GM13977 (cell line): ENCODE measurements around the gene SMURF2.

Experiments used
- DNase-seq: peaks from one replicate; pipeline ENCODE4 v3.0.0; 2012; ENCODE audit warnings: low spot score
- in situ Hi-C: fragments of 300-500 bp; cut with MboI; formaldehyde crosslinking; loops from one replicate; pipeline ENCODE4 v1.12.0; 2022; ENCODE audit warnings: low sequenced_read_pairs, low pct_unique_long_range_greater_than_20kb, mixed read lengths, inconsistent platforms; ENCODE audit not compliant: unreplicated experiment
- TF ChIP-seq, protein P1 (sequence below): IDR thresholded peaks from 2 replicates; pipeline ENCODE4 v1.5.1; 2012; ENCODE audit warnings: mild to moderate bottlenecking, control low read depth; ENCODE audit not compliant: insufficient read depth; ENCODE audit errors: extremely low read depth, missing control alignments

Gene SMURF2

DNA sequence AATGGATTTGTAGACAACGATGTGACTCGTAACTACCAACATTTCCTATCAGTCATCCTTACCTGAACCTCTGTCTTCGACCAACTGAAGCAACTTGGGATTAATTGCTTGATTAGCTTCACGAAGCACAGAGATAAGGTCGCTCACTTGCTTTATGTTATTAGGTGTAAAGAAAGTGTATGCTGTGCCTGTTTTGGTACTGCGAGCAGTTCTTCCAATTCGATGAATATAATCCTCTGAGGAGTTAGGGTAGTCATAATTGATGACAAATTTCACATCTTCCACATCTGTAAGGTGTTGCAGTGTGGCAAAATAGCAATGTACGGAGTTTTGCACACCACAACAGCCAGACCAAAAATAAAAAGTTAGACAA lies 161.6 kb downstream of the SMURF2 start:
- no peak for DNase-seq
- in situ Hi-C loops, result no loop called here
- TF ChIP-seq, protein P1, sequence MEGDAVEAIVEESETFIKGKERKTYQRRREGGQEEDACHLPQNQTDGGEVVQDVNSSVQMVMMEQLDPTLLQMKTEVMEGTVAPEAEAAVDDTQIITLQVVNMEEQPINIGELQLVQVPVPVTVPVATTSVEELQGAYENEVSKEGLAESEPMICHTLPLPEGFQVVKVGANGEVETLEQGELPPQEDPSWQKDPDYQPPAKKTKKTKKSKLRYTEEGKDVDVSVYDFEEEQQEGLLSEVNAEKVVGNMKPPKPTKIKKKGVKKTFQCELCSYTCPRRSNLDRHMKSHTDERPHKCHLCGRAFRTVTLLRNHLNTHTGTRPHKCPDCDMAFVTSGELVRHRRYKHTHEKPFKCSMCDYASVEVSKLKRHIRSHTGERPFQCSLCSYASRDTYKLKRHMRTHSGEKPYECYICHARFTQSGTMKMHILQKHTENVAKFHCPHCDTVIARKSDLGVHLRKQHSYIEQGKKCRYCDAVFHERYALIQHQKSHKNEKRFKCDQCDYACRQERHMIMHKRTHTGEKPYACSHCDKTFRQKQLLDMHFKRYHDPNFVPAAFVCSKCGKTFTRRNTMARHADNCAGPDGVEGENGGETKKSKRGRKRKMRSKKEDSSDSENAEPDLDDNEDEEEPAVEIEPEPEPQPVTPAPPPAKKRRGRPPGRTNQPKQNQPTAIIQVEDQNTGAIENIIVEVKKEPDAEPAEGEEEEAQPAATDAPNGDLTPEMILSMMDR, result no peak

DNA sequence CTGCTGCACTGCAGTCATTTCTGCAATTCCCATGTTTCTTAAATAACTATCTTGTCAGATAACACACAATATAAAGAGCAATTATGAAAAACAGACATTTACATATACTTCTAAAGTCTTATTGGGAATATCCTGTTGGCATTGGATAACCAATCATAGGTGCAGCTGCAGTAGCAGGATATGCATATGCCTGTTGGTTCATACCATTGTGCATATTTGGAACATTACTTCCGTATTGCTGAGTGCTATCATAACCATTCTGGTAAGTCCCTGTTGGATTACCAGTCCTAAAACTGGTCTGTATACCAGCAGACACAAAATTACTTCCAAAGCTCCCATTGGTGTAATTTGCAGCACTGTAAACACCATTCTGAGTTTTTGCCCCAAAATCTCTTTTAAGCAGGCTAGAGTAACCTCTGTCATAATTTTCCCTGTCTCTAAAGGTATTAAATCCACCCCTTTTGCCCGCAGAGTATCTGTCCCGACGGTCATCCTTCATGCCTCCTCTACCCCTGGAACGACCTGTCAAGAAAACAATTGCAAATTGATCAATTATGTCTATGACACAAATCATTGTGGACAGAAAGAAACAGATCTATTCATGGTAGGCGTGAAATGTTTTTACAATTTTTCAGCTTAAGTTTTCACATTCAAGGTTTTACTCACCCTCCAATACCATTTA lies 162.2 kb downstream of the SMURF2 start:
- TF ChIP-seq, protein P1, result no peak

DNA sequence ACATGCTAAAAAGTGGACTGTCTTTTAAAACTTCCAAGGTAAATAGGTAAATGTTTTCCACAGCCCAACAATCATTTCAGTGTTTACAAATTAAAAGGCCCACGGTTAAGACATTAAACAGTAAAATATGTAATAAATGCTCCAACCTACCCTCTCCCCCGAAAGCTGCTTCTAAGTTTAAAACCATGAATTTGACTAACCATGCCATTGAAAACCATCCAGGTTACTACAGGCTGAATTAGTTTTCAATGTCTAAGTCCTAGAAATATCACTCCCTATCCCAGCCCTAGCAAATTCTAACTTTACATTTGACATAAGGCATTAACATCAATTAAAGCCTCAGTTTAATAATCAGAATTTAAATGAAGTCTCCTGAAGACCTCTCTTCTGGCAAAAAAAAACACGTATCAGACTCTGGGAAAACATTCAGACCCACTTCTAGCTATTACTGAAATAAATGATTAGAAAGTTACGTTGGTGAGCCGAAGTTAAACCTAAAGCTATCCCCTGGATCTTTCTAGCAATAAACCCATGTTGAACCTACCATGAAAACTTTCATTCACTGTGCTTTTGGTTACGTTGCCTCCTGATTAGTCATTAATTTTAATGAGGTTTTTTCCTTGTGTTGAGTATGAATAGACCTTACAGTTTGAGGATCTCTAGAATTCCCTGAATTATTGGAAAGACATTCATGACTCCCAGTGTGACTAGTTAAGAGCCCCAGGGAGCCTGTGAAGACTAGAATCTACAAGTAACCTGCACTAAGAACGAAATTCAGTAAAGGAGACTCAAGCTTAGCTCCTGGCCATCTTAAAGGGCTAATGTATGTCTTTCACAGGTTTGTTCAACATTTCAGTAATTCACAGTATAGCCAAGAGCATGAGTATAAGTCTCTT lies 163.6 kb downstream of the SMURF2 start:
- in situ Hi-C loops, result no loop called here
- TF ChIP-seq, protein P1, result no peak
- DNase-seq, result no peak

More for the DNA sequence above, 162.2 kb downstream of the SMURF2 start:
- in situ Hi-C loops, result no loop called here
- no peak for DNase-seq

DNA sequence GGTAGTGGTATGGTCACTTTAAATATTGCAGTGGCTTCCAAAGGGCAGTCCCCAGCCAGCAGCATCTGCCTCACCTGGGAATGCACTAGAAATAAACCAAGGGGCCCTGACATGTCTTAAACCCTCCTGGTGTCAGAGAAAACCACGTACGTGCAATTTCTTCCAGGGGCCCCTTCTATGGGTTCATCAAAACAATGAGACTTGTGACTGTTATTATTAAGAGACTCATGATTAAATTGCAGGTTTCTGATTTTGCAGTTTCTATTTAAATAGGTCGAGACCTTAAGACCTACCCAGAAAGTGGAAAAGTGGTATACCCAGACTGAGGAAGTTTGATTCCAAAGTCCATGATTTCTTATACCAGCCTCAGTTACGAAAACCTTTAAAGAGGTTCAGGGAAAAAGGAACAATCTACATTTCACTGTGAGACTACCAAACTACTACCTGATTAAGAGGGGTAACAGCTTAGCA lies 164.5 kb downstream of the SMURF2 start:
- no peak for DNase-seq
- TF ChIP-seq, protein P1, result no peak
- in situ Hi-C loops, result no loop called here

DNA sequence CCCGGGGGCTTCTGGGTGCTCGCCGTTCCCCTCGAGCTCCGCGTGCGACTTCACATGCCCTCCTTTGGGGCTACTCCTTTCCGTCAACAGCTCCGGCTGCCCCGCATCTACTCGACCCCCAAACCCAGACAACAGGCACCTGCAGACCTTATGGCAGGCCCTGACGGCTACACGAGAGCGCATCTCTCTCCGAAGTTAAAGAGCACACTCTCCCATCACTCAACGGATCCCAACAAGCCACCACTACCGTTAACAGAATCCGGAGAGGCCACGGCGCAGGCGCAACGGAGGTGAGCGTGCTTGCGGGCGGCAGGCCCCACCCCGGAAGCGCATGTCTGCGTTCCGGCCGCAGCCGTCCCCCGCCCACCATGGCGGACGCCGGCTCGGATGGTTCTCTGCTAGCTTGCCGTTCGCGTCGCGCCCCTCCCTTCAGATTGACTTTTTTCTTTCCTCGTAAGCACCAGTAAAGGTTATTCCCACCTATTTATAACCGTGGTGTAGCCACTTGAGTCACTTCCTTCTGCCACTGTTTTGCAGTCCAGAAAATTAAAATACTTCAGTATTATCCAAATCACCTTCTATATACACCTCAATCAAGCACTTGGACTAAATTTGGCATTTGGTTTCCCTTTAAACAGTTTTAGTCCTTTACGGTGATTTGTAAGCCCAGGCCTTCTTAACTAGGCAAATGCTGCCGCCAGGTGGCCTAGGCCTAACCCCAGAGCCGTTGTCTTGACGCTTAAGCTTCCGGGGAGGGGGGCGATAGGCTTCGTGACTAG lies 165.1 kb downstream of the SMURF2 start, which contains the start of gene POLG2:
Gene POLG2, minus strand, starts transcription at position 269 of the 779 bp plus-strand sequence. Its CDS starts 86 bp downstream, at position 183.
- in situ Hi-C loops, result no loop called here

More for the DNA sequence above, 165.1 kb downstream of the SMURF2 start, which contains the start of gene POLG2:
- DNase-seq, result peak; percentile 89
- TF ChIP-seq, protein P1, result peak; percentile 54
